ENCODE data around the gene DSTYK.

Gene DSTYK

DNA sequence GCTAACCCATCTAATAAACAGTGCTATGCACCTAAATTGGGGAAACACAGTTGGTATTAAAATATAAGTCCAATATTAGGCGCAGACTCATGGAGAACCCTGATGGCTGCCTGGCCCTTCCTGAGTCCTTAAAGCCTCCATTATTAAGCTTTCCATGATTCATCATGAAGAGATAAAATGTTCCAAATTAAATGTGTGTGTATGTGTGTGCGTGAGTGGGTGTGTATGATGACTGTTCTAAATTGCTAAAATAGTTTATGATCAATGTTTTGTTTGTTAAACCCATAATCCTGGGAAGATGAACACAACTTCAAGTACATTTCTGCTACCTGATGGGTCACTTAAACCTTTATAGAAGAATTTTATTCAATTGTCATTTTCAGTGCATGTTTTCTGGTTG lies 83.5 kb downstream of the DSTYK start:
- FAIRE-seq (no peak), DNase-seq (ENCODE audit: insufficient read length, low spot score) (no peak)
- no peak for TF ChIP-seq POLR2A (IDR thresholded peaks at IDR 0.05; ENCODE audit: low read depth, low read length)

DNA sequence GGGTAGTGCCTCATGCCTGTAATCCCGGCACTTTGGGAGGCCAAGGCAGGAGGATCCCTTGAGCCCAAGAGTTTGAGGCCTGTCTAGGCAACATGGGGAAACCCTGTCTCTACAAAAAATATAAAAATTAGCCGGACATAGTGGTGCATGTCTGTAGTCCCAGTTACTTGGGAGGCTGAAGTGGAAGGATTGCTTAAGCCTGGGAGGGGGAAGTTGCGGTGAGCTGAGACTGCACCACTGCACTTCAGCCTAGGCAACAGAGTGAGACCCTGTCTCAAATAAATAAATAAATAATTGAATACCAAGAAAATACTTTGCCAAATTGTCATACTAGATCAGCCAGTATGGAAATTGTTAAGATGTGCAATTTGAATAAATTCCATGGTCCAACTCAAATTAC lies 83.9 kb downstream of the DSTYK start:
- TF ChIP-seq POLR2A (IDR thresholded peaks at IDR 0.05; ENCODE audit: low read depth, low read length), result no peak
- no peak for FAIRE-seq

DNA sequence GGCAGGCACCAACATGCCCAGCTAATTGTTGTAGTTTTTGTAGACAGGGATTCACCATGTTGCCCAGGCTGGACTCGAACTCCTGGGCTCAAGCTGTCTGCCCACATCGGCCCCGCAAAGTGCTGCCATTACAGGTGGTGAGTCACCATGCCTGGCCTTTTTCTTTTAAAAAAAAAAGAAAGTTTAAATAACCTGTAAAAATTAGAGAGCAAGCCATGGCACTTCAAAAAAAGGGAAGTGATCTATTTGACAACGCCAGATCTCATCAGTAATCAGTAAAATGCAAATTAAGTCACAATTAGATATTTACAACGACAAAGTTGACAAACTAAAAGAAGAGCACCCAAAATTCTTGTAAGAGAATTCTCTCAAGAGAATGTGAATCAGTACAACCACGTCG lies 86.8 kb downstream of the DSTYK start:
- no peak for TF ChIP-seq POLR2A (IDR thresholded peaks at IDR 0.05; ENCODE audit: low read depth, low read length)
- FAIRE-seq, result no peak
- no peak for DNase-seq (ENCODE audit: insufficient read length, low spot score)

More for the DNA sequence above, 83.9 kb downstream of the DSTYK start:
- no peak for DNase-seq (ENCODE audit: insufficient read length, low spot score)

DNA sequence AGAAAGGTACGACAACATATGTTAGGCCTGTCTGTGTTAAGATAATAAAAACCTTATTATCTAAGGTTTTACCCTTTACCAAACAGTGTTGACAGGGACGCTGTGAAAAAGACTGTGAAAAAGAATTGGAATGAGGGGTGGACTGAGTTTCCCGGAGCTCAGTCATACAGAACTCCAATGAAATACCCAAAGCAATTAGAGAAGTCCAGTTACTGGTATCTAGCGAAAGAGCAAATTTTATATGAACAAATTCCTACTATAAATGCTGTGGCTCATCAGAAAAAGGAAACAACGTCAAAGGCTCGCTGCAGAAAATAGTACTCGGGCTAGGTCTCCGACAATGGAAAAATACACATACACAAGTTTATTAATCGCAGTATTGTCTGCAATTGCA lies 89.0 kb downstream of the DSTYK start:
- FAIRE-seq (no peak), DNase-seq (ENCODE audit: insufficient read length, low spot score) (no peak)
- no peak for TF ChIP-seq POLR2A (IDR thresholded peaks at IDR 0.05; ENCODE audit: low read depth, low read length)

DNA sequence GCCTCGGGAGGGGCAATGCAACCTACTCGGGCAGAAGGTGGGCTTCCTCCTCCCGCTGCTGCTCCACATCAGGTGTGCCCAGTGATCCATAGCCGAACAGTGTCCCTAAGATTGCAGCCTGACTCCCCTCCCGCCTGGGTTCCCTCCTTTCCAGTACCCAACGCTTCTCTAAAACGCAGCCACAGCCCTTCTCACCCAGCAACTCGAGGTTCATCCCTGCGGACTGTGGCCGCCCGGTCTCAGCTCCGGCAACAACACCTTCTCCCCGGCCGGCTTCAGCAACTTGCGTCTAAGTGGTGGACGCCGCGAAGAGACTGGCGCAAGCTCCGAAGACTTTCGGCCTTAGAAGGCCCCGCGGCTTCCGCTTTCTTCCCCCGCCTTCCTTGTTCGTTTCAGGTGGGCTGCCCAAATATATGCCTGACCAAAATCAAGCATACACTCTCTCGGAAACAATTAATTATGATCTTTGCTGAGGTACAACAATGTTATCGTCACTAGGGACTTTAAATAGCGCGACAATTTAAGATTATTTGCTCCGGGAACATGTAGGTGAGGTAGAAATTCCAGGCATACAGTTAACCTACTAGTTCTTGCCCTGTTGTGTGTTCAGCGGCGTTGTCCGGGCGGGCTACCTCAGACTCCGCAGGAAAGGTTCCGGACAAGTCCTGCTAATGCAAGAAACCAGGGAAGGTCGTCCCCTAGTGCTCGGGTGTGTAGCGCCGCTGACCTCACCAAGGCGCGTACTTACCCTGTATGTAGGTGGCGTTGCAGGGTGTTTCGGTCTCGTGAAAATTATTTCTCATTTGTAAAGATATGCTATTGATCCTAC lies 89.6 kb downstream of the DSTYK start, which contains the start of gene RBBP5:
Gene RBBP5, minus strand, starts transcription at position 319 of the 829 bp plus-strand sequence. Its CDS starts 105 bp downstream, at position 214.
- peak; percentile 83 for FAIRE-seq

DNA sequence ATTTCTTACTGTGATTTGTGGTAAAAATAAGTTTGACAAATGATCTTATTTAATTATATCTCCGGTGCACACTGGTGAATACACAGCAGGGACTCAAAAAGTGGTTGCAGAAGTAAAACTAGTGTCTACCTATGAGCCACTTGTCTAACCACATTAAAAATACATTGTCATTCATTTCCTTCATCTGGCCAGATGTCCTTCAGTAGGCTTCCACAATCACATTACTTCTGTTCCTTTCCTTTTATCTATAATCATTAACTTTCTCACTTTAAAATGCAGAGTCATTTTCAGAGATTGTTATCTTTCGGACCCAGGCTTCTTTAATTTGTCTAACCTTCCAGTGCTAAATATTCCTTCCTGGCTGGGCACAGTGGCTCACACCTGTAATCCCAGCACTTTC lies 92.8 kb downstream of the DSTYK start:
- no peak for FAIRE-seq
- TF ChIP-seq POLR2A (IDR thresholded peaks at IDR 0.05; ENCODE audit: low read depth, low read length), result no peak

More for the DNA sequence above, 89.6 kb downstream of the DSTYK start, which contains the start of gene RBBP5:
- DNase-seq (ENCODE audit: insufficient read length, low spot score), result peak; percentile 82
- TF ChIP-seq POLR2A (IDR thresholded peaks at IDR 0.05; ENCODE audit: low read depth, low read length), result peak; percentile 94

DNA sequence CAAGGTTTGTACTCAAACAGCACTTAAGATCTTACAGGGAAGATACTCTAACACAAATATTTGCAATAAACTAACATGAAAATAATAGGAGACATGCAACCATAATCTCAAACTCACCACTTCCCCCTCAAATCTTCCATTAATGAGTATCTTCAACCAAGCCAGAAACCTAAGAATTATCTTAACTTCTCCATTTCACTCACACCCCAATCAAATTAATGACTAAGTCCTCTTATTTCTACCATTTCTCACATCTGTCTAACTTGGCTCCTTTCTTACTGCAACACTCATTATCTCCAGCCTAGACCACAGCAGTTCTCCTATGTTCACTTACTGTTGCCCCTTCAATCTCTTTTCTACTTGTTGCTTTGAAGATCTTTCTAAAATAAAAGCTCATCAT lies 100.1 kb downstream of the DSTYK start:
- TF ChIP-seq POLR2A (IDR thresholded peaks at IDR 0.05; ENCODE audit: low read depth, low read length), result no peak
- FAIRE-seq (no peak), DNase-seq (ENCODE audit: insufficient read length, low spot score) (no peak)

More for the DNA sequence above, 92.8 kb downstream of the DSTYK start:
- DNase-seq (ENCODE audit: insufficient read length, low spot score), result no peak

DNA sequence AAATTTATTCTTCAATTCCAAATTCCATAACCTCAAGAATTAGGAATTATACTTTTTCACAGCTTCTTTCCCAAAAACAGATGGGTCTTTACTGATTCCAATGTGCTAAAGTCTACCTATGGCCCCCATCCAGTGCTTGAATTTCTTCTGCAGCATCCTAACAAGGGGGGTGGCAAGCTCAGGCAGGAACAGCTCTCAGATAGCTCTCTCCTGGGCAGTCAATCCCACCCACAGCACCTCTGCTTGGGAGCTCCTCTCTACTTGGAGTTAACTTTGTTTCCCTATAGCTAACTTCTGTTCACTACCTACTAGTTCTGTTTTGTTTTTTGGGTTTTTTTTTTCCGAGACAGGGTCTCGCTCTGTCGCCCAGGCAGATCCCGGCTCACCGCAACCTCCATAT lies 101.8 kb downstream of the DSTYK start:
- FAIRE-seq (no peak), DNase-seq (ENCODE audit: insufficient read length, low spot score) (no peak)
- TF ChIP-seq POLR2A (IDR thresholded peaks at IDR 0.05; ENCODE audit: low read depth, low read length), result no peak

DNA sequence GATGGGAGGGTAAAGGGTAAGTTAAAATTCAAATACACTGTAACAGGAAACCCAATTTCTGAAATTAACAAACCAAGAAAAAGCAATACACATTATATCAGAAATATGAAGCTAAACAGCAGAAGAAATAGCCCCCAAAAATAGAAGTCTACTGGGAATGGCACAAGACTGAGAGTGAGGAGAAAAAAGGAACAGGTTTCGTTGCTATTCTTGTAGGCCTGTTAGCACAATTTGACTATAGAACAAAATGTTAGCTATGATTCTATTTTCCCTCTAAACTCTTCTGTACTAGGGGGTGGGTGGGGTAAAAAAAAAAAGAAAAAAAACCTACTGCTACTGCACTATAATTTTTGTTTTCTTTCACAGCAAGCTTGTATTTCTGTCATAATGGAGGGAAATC lies 102.2 kb downstream of the DSTYK start:
- DNase-seq (ENCODE audit: insufficient read length, low spot score), result no peak
- no peak for FAIRE-seq

DNA sequence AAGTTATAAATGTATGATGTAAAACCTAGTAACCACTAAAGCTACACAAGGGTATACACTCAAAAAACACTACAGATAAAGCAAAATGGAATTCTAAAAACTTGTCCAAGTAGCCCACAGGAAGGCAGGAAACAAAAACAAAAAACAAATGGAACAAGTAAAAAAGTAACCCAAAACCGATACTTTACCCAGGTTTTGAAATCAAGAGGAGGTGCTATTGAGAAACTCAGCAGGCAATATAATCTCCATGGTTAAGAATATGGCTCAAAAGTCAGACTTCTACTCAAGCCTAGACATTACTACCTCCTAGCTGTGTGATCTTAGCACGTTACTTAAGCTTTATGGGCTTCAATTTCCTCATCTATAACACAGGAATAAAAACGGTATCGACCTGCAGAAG lies 103.0 kb downstream of the DSTYK start:
- no peak for TF ChIP-seq POLR2A (IDR thresholded peaks at IDR 0.05; ENCODE audit: low read depth, low read length)
- FAIRE-seq (no peak), DNase-seq (ENCODE audit: insufficient read length, low spot score) (no peak)

More for the DNA sequence above, 102.2 kb downstream of the DSTYK start:
- no peak for TF ChIP-seq POLR2A (IDR thresholded peaks at IDR 0.05; ENCODE audit: low read depth, low read length)

DNA sequence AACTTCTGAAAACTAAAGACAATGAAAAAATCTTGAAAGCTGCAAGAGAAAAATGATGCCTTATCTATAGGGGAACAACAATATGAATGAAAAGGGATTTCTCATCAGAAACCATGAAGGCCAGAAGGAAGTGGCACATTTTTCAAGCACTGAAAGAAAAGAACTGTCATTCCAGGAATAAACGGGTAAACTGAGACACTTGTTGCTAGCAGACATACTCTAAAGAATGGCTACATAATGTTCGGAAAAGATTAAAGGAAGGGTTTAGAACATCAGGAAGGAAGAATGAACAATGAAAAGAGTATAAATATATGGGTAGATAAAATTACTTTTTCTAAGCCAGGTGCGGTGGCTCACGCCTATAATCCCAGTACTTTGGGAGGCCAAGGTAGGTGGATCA lies 104.2 kb downstream of the DSTYK start:
- no peak for TF ChIP-seq POLR2A (IDR thresholded peaks at IDR 0.05; ENCODE audit: low read depth, low read length)
- no peak for FAIRE-seq
- no peak for DNase-seq (ENCODE audit: insufficient read length, low spot score)

DNA sequence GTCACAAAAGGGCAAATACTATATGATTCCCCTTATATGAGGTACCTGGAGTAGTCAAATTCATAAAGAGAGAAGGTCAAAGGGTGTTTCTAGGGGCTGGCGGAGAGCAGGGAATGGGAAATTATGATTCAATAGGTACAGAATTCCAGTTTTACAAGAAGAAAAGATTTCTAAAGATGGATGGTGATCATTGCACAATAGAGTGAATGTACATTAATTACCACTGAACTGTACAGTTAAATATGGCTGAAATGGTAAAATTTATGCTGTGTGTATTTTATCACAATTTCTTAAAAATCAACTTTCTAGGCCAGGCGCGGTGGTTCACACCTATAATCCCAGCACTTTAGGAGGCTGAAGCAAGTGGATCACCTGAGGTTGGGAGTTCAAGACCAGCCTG lies 109.1 kb downstream of the DSTYK start:
- no peak for DNase-seq (ENCODE audit: insufficient read length, low spot score)
- TF ChIP-seq POLR2A (IDR thresholded peaks at IDR 0.05; ENCODE audit: low read depth, low read length), result no peak
- no peak for FAIRE-seq

DNA sequence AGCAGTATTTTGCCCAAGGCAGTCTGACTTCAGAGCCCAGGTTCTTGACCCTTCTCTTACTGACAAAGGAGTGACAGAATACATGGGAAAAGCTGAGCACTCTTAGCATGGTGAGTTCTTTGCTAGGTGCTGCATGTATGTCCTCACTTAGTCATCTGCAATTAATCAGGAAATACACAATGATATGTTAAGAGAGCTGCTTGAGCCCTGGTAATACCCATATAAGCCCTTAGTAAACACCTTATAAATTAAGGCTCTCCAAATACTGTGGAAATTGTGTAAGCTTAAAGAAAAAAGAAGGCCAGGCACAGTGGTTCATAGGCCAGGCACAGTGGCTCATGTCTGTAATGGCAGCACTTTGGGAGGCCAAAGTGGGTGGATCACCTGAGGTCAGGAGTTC lies 113.3 kb downstream of the DSTYK start:
- DNase-seq (ENCODE audit: insufficient read length, low spot score) (no peak), FAIRE-seq (no peak)
- no peak for TF ChIP-seq POLR2A (IDR thresholded peaks at IDR 0.05; ENCODE audit: low read depth, low read length)

DNA sequence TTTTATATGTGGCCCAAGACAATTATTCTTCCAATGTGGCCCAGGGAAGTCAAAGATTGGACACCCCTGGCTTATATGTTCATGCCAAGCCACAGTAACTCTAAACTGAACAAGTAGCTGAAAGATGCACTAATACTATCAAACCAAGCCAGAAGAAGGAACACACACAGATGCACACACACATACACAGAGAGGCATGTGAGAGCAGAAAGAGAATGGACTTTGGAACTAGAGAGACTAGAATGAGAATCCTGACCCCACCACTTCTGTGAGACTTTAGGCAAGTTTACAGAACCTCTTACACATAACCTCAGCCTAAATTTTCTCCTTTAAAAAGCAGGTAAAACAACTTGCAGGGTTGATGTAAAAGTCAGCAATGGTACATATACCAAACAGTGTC lies 116.1 kb downstream of the DSTYK start:
- FAIRE-seq (no peak), DNase-seq (ENCODE audit: insufficient read length, low spot score) (no peak)
- no peak for TF ChIP-seq POLR2A (IDR thresholded peaks at IDR 0.05; ENCODE audit: low read depth, low read length)

Measured in H54 (cell line).